HAP-1 (cell line): ENCODE data around the gene HOXD4.

Experiments used
- DNase-seq, 2 experiments: peaks; one replicate each; pipeline ENCODE4 v3.0.0-alpha.2; 2016 to 2020; ENCODE audit warnings: low spot score in 2 of 2
- H3K27me3 ChIP-seq: fragments of 250-450 bp; sonication (Bioruptor Pico); 2 replicates; pipeline ENCODE4 v1.5.1; 2020; ENCODE audit warnings: low read depth, mild to moderate bottlenecking, moderate library complexity
- H3K36me3 ChIP-seq: fragments of 250-450 bp; sonication (Bioruptor Pico); replicated peaks from 2 replicates; pipeline ENCODE4 v1.5.1; 2020; ENCODE audit warnings: mild to moderate bottlenecking
- H3K4me1 ChIP-seq: fragments of 250-450 bp; sonication (Bioruptor Pico); 2 replicates; pipeline ENCODE4 v1.5.1; 2020; ENCODE audit warnings: mild to moderate bottlenecking
- H3K4me3 ChIP-seq: fragments of 250-450 bp; sonication (Bioruptor Pico); 2 replicates; pipeline ENCODE4 v1.5.1; 2020; ENCODE audit warnings: mild to moderate bottlenecking, moderate library complexity
- H3K9me3 ChIP-seq: fragments of 250-450 bp; sonication (Bioruptor Pico); 2 replicates; pipeline ENCODE4 v1.5.1; 2020; ENCODE audit warnings: mild to moderate bottlenecking, moderate library complexity
- in situ Hi-C: fragments of 300-500 bp; cut with MboI; formaldehyde crosslinking; loops from 3 replicates; pipeline ENCODE4 v1.14.3; 2020; ENCODE audit warnings: low sequenced_read_pairs, inconsistent platforms, mixed read lengths

HOXD4 gene

GRCh38 chr2:176151442-176152287, at the start of gene HOXD4:
Gene HOXD4 (plus strand): TSS chr2:176151550. CDS start chr2:176151634, 84 bp downstream.
- H3K36me3 ChIP-seq: peaks cover 5% of the 10 kb centered on the region; the same call in 1 of the 2 replicates
- H3K4me3 ChIP-seq: no peak within 1 kb of the TSS
- DNase-seq: no peak
- H3K4me1 ChIP-seq: peaks cover 3% of the 10 kb centered on the region
- in situ Hi-C loops: no loop called here
- H3K27me3 ChIP-seq: no peaks in the 10 kb centered on the region
- no peaks in the 10 kb centered on the region for H3K9me3 ChIP-seq

GRCh38 chr2:176101842-176102241, 49.5 kb upstream of the HOXD4 start:
- in situ Hi-C loops: no loop called here
- Histone ChIP-seq H3K9me3 (no peaks in the 10 kb centered on the region), H3K4me3 (no peak overlapping the region), H3K36me3 (no peaks in the 10 kb centered on the region), H3K4me1 (peaks cover 5% of the 10 kb centered on the region), H3K27me3 (no peaks in the 10 kb centered on the region)
- no peak for DNase-seq

- DNase-seq: no peak
- Histone ChIP-seq H3K9me3 (no peaks in the 10 kb centered on the region), H3K27me3 (0 out of 2 replicates have a peak, but pooled peaks cover 2% of the 10 kb centered on the region), H3K36me3 (no peaks in the 10 kb centered on the region), H3K4me3 (no peak overlapping the region), H3K4me1 (peaks cover 5% of the 10 kb centered on the region)
- in situ Hi-C loops: no loop called here
Observed at GRCh38 chr2:176102309-176102866, 49.0 kb upstream of the HOXD4 start.

GRCh38 chr2:176103194-176103593, 48.2 kb upstream of the HOXD4 start:
- Histone ChIP-seq H3K36me3 (no peaks in the 10 kb centered on the region), H3K9me3 (no peaks in the 10 kb centered on the region), H3K4me3 (no peak overlapping the region), H3K4me1 (no peaks in the 10 kb centered on the region), H3K27me3 (0 out of 2 replicates have a peak, but pooled peaks cover 2% of the 10 kb centered on the region)
- in situ Hi-C loops: no loop called here
- no peak for DNase-seq

GRCh38 chr2:176103742-176104315, 47.5 kb upstream of the HOXD4 start:
- no peak overlapping the region for H3K4me3 ChIP-seq
- no peaks in the 10 kb centered on the region for H3K36me3 ChIP-seq
- H3K9me3 ChIP-seq: no peaks in the 10 kb centered on the region
- no peak for DNase-seq
- H3K27me3 ChIP-seq: 0 out of 2 replicates have a peak, but pooled peaks cover 2% of the 10 kb centered on the region
- in situ Hi-C loops: no loop called here
- no peaks in the 10 kb centered on the region for H3K4me1 ChIP-seq

GRCh38 chr2:176104316-176105077, 46.9 kb upstream of the HOXD4 start:
- Histone ChIP-seq H3K36me3 (no peaks in the 10 kb centered on the region), H3K27me3 (0 out of 2 replicates have a peak, but pooled peaks cover 2% of the 10 kb centered on the region), H3K4me3 (no peak overlapping the region), H3K4me1 (no peaks in the 10 kb centered on the region), H3K9me3 (no peaks in the 10 kb centered on the region)
- no peak for DNase-seq
- in situ Hi-C loops: no loop called here

- Histone ChIP-seq H3K4me3 (no peak overlapping the region), H3K9me3 (no peaks in the 10 kb centered on the region), H3K27me3 (0 out of 2 replicates have a peak, but pooled peaks cover 2% of the 10 kb centered on the region), H3K36me3 (no peaks in the 10 kb centered on the region), H3K4me1 (no peaks in the 10 kb centered on the region)
- no peak for DNase-seq
- in situ Hi-C loops: no loop called here
Observed at GRCh38 chr2:176105078-176105729, 46.1 kb upstream of the HOXD4 start.

- in situ Hi-C loops: no loop called here
- H3K27me3 ChIP-seq: 0 out of 2 replicates have a peak, but pooled peaks cover 2% of the 10 kb centered on the region
- H3K4me3 ChIP-seq: no peak overlapping the region; the same call in 1 of the 2 replicates
Observed at GRCh38 chr2:176105730-176106580, 45.4 kb upstream of the HOXD4 start.

GRCh38 chr2:176106581-176107539, 44.5 kb upstream of the HOXD4 start, which contains the start of gene HOXD11:
Gene HOXD11 (plus strand): TSS chr2:176107280. CDS start chr2:176107356, 76 bp downstream.
- in situ Hi-C loops: no loop called here

More at GRCh38 chr2:176105730-176106580, 45.4 kb upstream of the HOXD4 start:
- Histone ChIP-seq H3K36me3 (no peaks in the 10 kb centered on the region), H3K9me3 (no peaks in the 10 kb centered on the region), H3K4me1 (no peaks in the 10 kb centered on the region)
- no peak for DNase-seq

GRCh38 chr2:176107731-176108181, 43.6 kb upstream of the HOXD4 start:
- no peak for DNase-seq
- H3K4me1 ChIP-seq: no peaks in the 10 kb centered on the region
- H3K9me3 ChIP-seq: no peaks in the 10 kb centered on the region
- no peak overlapping the region for H3K4me3 ChIP-seq
- no peaks in the 10 kb centered on the region for H3K36me3 ChIP-seq
- H3K27me3 ChIP-seq: 0 out of 2 replicates have a peak, but pooled peaks cover 2% of the 10 kb centered on the region
- in situ Hi-C loops: no loop called here

More at GRCh38 chr2:176106581-176107539, 44.5 kb upstream of the HOXD4 start, which contains the start of gene HOXD11:
- H3K9me3 ChIP-seq: no peaks in the 10 kb centered on the region
- H3K4me1 ChIP-seq: no peaks in the 10 kb centered on the region
- peak within 1 kb of the TSS; percentile 23 for H3K4me3 ChIP-seq
- H3K36me3 ChIP-seq: no peaks in the 10 kb centered on the region
- peak; percentile 16 to 47 for DNase-seq
- 0 out of 2 replicates have a peak, but pooled peaks cover 2% of the 10 kb centered on the region for H3K27me3 ChIP-seq

GRCh38 chr2:176109192-176109901, 42.0 kb upstream of the HOXD4 start:
- DNase-seq: no peak
- Histone ChIP-seq H3K4me3 (no peak overlapping the region), H3K36me3 (no peaks in the 10 kb centered on the region), H3K4me1 (no peaks in the 10 kb centered on the region), H3K9me3 (no peaks in the 10 kb centered on the region), H3K27me3 (0 out of 2 replicates have a peak, but pooled peaks cover 2% of the 10 kb centered on the region)
- in situ Hi-C loops: no loop called here
